ENCODE results near the gene HK2. TPM values are rescaled to one million over a fixed set of nuclear protein-coding genes. Genes with fewer than 3 reads are reported as not detected.

HK2 gene
- total and polyA plus RNA-seq, 7 donors: 14.3 to 229 (median 84.2) TPM

- H3K27me3 ChIP-seq (ENCODE audit: insufficient read depth in 3 of 3, low read length in 2 of 3): no peaks in the 10 kb centered on the region
- no peak for ATAC-seq
- DNase-seq: no peak
- peaks cover 0 to 3% of the 10 kb centered on the region in 2 donors for H3K36me3 ChIP-seq (ENCODE audit: insufficient read depth in 1 of 2, low read depth in 1 of 2)
- H3K4me3 ChIP-seq: no peak overlapping the region
- H3K27ac ChIP-seq: peak overlapping the region; percentile 86
- TF ChIP-seq CTCF (IDR thresholded peaks at IDR 0.05): no peak
- 67 to 92% (median 74%) methylated on average over 2 of the region's 2 CpGs for whole genome bisulfite sequencing, 3 donors
- H3K9me3 ChIP-seq: no peaks in the 10 kb centered on the region
- intact Hi-C loops (cut with DNase I): no loop called here
- peaks cover 90% of the 10 kb centered on the region for H3K4me1 ChIP-seq
These were observed 12.6 kb downstream of the HK2 start for GRCh38 chr2:74846481-74846880.

GRCh38 chr2:74847070-74847858 lies 13.3 kb downstream of the HK2 start:
- Histone ChIP-seq H3K9me3 (no peaks in the 10 kb centered on the region), H3K27me3 (ENCODE audit: insufficient read depth in 3 of 3, low read length in 2 of 3) (no peaks in the 10 kb centered on the region), H3K4me3 (no peak overlapping the region), H3K36me3 (ENCODE audit: insufficient read depth in 1 of 2, low read depth in 1 of 2) (no peaks in the 10 kb centered on the region), H3K4me1 (peaks cover 86% of the 10 kb centered on the region), H3K27ac (peak overlapping the region; percentile 86)
- intact Hi-C loops (cut with DNase I): no loop called here
- no peak for TF ChIP-seq CTCF (IDR thresholded peaks at IDR 0.05)
- ATAC-seq (no peak), DNase-seq (no peak)
- WGBS, 3 donors: 63 to 77% (median 67%) methylated on average over 10 of the region's 10 CpGs

DNA sequence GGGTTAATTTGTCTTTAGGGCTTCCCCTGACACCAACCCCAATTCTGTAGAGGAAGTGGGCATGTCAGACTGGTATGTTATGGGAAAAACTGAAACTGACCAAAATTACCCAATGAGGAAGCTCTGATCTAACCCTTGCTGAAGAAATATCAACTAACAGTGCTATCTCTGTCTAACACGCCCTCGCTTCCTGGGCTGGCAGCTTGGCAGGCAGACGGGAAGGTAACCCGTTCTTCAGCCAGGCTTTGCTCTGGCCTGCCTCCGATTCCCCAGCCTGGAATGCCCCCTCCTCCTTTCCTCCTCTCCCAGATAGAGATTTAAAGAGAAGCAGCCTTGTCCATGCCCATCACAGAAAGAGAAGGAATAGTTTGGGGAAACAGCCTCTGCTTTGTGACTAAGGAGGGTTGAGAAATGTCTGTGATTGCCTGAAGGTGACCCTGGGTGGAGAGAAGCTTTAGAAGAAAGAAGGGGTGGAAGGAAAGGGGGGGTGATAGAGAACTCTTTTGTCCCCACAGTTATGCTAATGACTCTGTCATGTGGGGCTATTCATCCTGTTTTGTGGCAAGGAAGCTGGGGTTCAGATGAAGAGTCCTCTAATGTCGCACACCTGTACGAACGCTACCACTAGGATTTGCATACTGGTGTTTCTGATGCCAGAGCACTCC lies 15.4 kb downstream of the HK2 start:
- DNase-seq (peak in 1 of 2 donors; percentile 65), ATAC-seq (peak; percentile 21 to 31 (median 24))
- no peak for TF ChIP-seq CTCF (IDR thresholded peaks at IDR 0.05)
- 37 to 49% (median 38%) methylated on average over 8 of the region's 8 CpGs for WGBS, 3 donors
- peak overlapping the region; percentile 12 for H3K4me3 ChIP-seq
- no peaks in the 10 kb centered on the region for H3K9me3 ChIP-seq
- intact Hi-C loops (cut with DNase I): loop anchor here in 1 of 2 donors (2.0 kb wide), 1 partner anchor 13 kb away; no protein-coding TSS in a partner anchor
- H3K27me3 ChIP-seq (ENCODE audit: insufficient read depth in 3 of 3, low read length in 2 of 3): no peaks in the 10 kb centered on the region
- H3K4me1 ChIP-seq: peaks cover 70% of the 10 kb centered on the region
- peaks cover 0 to 3% of the 10 kb centered on the region in 2 donors for H3K36me3 ChIP-seq (ENCODE audit: insufficient read depth in 1 of 2, low read depth in 1 of 2)
- H3K27ac ChIP-seq: peak overlapping the region; percentile 70

GRCh38 chr2:74850496-74851190 lies 16.7 kb downstream of the HK2 start:
- Histone ChIP-seq H3K4me3 (no peak overlapping the region), H3K27ac (peak overlapping the region; percentile 70), H3K9me3 (no peaks in the 10 kb centered on the region), H3K36me3 (ENCODE audit: insufficient read depth in 1 of 2, low read depth in 1 of 2) (peaks cover 0 to 14% of the 10 kb centered on the region in 2 donors), H3K4me1 (peaks cover 58% of the 10 kb centered on the region), H3K27me3 (ENCODE audit: insufficient read depth in 3 of 3, low read length in 2 of 3) (no peaks in the 10 kb centered on the region)
- WGBS, 3 donors: 85 to 95% (median 92%) methylated on average over 3 of the region's 3 CpGs
- intact Hi-C loops (cut with DNase I): no loop called here
- no peak for TF ChIP-seq CTCF (IDR thresholded peaks at IDR 0.05)
- no peak for ATAC-seq
- DNase-seq: no peak
